Upper lobe of right lung (tissue), 1 donor: ENCODE measurements around the gene TMEM52. TPM values are rescaled to one million over a fixed set of nuclear protein-coding genes. Genes with fewer than 3 reads are reported as not detected.

Experiments used
- ATAC-seq: fragments of 200-7000 bp; cut with Tn5 transposase; one replicate; pipeline ENCODE4 v1.9.1; 2020; ENCODE audit warnings: mild to moderate bottlenecking, moderate library complexity
- DNase-seq: peaks from one replicate; pipeline ENCODE4 v3.0.0-alpha.2; 2020
- H3K27ac ChIP-seq: fragments of 200-600 bp; one replicate; pipeline ENCODE4 v1.8.0; 2022
- H3K27me3 ChIP-seq: fragments of 200-600 bp; one replicate; pipeline ENCODE4 v1.8.0; 2022; ENCODE audit warnings: mild to moderate bottlenecking
- H3K36me3 ChIP-seq: fragments of 200-600 bp; one replicate; pipeline ENCODE4 v1.8.0; 2022
- H3K4me1 ChIP-seq: fragments of 200-600 bp; one replicate; pipeline ENCODE4 v1.8.0; 2022
- H3K4me3 ChIP-seq: fragments of 200-600 bp; one replicate; pipeline ENCODE4 v1.8.0; 2022; ENCODE audit warnings: mild to moderate bottlenecking
- H3K9me3 ChIP-seq: fragments of 200-600 bp; one replicate; pipeline ENCODE4 v1.8.0; 2022
- CTCF ChIP-seq: fragments of 200-600 bp; IDR thresholded peaks from one replicate; pipeline ENCODE4 v1.8.0; 2022; ENCODE audit warnings: antibody characterized with exemption
- intact Hi-C: fragments of 100-400 bp; cut with DNase I; formaldehyde crosslinking; loops from one replicate; pipeline ENCODE4 v1.11.0; 2022
- total RNA-seq: library from RNA; stranded (reverse); fragmentation: NEBNext Ultra II Directional; extraction: Animal tissue kit (Norgen Biotek cat#: 25700); gene quantifications from one replicate; pipeline ENCODE4 v1.2.1, GENCODE V29; 2021
- donor health status: DM: no; HTN: yes; CAD: no; lungs with severe emphysema.

Gene TMEM52
- total RNA-seq, 1 donor from 2014 or later, result 1.5 TPM

- Histone ChIP-seq H3K36me3 (no peaks in the 10 kb centered on the region), H3K4me3 (no peak overlapping the region), H3K27ac (no peak overlapping the region), H3K4me1 (peaks cover 13% of the 10 kb centered on the region), H3K27me3 (no peaks in the 10 kb centered on the region), H3K9me3 (no peaks in the 10 kb centered on the region)
- DNase-seq (no peak), ATAC-seq (no peak)
- TF ChIP-seq CTCF, result no peak
- intact Hi-C loops, result no loop called here
Observed at GRCh38 chr1:1911350-1912041, 7.6 kb downstream of the TMEM52 start.

- H3K9me3 ChIP-seq, result no peaks in the 10 kb centered on the region
- H3K4me3 ChIP-seq, result no peak overlapping the region
- intact Hi-C loops, result no loop called here
- no peaks in the 10 kb centered on the region for H3K27me3 ChIP-seq
- no peaks in the 10 kb centered on the region for H3K36me3 ChIP-seq
- no peak for ATAC-seq
- H3K27ac ChIP-seq, result no peak overlapping the region
- TF ChIP-seq CTCF, result no peak
- H3K4me1 ChIP-seq, result peaks cover 13% of the 10 kb centered on the region
- DNase-seq, result no peak
Observed at GRCh38 chr1:1910651-1911331, 8.3 kb downstream of the TMEM52 start.

DNA sequence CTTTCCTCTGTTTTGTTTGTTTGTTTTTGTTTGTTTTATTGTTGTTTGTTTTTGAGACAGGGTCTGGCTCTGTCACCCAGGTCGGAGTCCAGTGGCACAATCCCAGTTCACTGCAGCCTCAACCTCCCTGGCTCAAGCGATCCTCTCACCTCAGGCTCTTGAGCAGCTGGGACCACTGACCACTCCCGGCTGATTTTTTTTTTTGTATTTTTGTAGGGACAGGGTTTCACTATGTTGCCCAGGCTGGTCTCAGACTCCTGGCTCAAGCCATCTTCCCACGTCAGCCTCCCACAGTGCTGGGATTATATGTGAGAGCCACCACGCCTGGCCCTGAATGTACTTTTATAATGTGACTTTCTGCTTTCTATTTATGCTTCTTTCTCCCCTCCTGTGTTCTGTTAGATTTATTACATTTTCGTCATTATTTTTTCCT lies 9.0 kb downstream of the TMEM52 start:
- intact Hi-C loops, result no loop called here
- H3K9me3 ChIP-seq, result no peaks in the 10 kb centered on the region
- peak overlapping the region; percentile 71 for H3K4me3 ChIP-seq
- no peaks in the 10 kb centered on the region for H3K36me3 ChIP-seq
- TF ChIP-seq CTCF, result no peak
- no peak for DNase-seq
- H3K27ac ChIP-seq, result no peak overlapping the region
- peaks cover 13% of the 10 kb centered on the region for H3K4me1 ChIP-seq
- ATAC-seq, result no peak
- H3K27me3 ChIP-seq, result no peaks in the 10 kb centered on the region

DNA sequence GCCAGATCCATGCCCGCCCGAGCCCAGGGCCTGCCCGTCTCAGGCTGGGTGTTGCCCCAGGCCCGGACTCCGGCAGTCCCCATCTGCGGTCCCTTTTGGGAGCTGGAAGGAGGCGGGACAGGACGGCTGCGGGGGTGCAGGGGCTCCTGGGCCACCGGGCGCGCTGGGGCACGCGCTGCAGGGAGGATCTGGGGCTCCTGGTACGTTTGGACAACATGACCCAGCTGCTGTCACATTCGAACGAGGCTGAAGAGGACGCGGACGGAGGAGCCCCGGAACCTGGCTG lies 10.6 kb downstream of the TMEM52 start:
- Histone ChIP-seq H3K27me3 (no peaks in the 10 kb centered on the region), H3K4me1 (peaks cover 13% of the 10 kb centered on the region), H3K27ac (peak overlapping the region; percentile 85), H3K4me3 (peak overlapping the region; percentile 71), H3K9me3 (no peaks in the 10 kb centered on the region), H3K36me3 (no peaks in the 10 kb centered on the region)
- ATAC-seq (no peak), DNase-seq (no peak)
- intact Hi-C loops, result no loop called here
- TF ChIP-seq CTCF, result no peak

DNA sequence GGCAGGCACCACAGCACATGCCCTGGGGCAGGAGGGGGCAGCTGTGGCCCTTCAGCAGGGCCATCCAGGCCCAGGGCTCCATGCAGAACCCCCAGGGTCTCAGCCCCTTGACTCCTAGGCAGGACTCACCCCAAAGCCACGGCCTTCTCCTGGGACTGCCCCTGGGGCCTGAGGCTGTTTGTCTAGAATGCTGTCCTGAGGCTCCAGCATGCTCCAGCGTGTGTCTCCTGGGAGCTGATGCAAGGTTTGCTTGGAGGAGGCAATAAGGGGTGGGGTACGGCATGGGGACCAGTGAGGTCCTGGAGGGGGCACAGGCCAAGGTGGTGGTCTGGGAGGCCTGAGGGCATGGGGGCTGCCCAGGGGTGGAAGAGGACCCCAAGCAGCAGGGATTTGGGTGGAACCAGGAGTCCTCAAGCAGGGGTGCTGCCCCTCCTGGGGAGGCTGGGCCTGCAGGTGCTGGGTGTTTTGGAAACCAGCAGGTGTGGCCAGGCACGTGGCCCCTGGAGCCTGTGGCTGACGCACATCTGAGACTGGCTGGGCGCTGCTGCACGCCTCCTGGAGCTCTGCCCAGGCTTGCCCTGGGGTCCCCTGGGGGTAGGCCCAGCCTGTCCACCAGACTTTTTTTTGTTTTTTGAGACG lies 11.9 kb downstream of the TMEM52 start:
- no peaks in the 10 kb centered on the region for H3K9me3 ChIP-seq
- no peak for TF ChIP-seq CTCF
- H3K4me1 ChIP-seq, result peaks cover 13% of the 10 kb centered on the region
- intact Hi-C loops, result no loop called here
- ATAC-seq (no peak), DNase-seq (peak; percentile 65)
- no peaks in the 10 kb centered on the region for H3K36me3 ChIP-seq
- no peaks in the 10 kb centered on the region for H3K27me3 ChIP-seq
- no peak overlapping the region for H3K27ac ChIP-seq
- no peak overlapping the region for H3K4me3 ChIP-seq
